HG02973 (cell line): ENCODE measurements around the gene ARSJ.
A peak's percentile ranks its signal among the peaks of the same experiment; 100 is the strongest.

ENCODE experiments used
- ATAC-seq: cut with Tn5 transposase; IDR thresholded peaks from one replicate; pipeline ENCODE4 v1.9.1; 2021; ENCODE audit warnings: moderate library complexity; ENCODE audit not compliant: unreplicated experiment

Gene ARSJ

DNA sequence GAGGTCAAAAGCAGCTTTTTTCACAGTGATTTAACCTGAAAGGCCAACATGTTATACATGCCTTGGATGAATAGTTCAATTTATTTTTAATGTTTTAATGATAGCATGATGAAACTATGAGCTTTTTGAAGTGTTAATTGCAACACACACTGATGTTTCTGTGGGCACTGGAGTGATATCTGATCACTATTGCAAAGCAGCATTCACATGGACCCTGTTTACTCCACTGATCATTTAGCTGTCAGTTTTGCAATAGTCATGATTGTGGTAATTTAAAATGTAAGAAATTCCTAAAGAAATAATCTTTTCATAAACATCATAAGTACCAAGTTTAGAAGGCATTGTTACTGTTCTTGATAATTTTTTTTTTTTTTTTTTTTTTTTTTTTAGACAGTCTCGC lies 74.1 kb downstream of the ARSJ start:
- no peak for ATAC-seq

DNA sequence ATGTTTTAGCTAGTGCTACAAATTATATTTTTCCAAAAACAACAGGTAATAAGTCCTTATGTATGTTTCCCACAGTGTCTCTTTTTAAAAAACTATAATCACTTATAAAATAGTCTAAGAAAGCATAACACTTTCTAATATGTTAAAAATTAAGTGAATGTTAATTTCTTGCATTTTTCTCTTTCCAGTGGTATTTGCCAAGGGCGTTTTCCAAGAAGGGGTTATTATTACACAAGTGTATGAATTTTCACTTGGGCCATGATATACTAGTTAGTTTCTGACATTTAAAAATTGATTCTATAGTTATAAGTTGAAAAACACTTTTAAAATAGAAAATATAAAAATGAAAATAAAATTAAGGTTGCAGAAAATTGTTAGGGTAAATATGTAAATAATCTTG lies 74.6 kb downstream of the ARSJ start:
- no peak for ATAC-seq

- ATAC-seq = no peak
These were observed 77.3 kb downstream of the ARSJ start for GRCh38 chr4:113901994-113902787.

DNA sequence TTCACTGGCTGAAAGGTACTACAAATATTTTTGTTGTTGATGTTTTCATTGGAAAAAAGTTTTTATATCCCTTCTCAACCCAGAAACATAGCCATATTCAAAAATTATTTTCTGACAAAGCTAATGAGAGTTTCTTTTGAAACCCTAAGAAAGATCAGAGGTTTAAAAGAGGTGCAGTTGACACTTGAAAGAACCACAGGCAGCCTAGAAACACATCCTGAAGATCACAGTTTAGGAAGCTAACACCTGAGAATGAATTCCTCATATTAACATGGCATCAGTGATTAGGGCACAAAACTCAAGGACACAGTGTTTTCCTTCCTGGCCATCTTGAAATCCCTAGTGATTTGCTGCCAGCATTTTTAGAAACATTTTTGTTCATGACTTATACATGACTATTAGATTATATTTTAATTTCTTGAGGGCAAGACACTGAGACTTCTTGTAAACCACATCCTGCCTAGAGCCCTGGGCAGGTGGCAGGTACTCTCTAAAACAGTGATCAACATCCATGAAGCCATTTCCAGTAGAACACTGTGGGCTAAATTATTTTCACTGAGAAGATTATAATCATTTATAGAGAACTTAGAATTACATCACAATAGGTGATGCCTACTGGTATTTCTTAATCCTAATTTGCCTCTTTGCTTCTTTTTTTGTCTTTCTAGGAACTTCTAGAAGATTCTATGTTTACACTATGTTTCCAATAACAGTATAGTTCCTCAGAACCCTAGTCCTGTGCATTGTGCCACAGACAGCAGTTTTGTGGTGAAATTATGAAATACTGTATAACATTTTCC lies 80.0 kb downstream of the ARSJ start:
- ATAC-seq = peak; percentile 94

DNA sequence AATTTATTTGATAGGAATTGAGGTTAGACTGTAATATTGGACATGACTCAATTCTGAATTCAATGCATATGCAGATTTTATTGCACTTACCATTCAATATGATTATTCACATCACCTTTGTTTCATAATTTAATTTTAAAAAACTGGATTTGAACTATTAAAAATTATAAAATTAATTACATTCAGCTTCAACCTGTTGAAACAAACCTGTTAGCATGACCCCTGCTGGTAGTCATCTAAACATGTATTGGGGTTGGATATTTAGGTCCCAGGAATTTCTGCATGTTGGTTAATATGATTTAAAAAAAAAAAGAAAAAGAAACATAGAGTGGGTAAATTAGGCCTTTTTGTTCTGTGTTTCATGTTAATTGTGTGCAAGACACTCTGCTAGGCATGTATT lies 85.9 kb downstream of the ARSJ start:
- ATAC-seq = no peak

DNA sequence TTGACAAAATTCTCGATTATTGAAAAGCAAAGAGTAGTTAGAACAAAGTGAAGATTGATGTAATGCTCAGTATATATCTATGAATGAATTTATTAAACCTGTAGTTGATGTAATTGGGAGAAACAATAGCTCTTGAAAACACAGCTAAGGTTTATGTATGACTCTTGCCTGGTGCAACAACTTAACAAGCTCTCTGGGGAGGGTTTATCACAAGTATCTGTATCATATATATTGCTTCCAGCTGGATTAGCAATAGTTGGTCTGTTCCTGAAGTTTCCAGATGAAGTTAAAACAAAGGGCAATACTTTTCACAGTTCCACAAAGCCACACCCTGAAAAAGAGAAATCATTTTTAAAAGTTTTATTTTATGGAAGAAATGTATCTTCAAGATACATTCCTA lies 91.4 kb downstream of the ARSJ start:
- ATAC-seq = no peak

DNA sequence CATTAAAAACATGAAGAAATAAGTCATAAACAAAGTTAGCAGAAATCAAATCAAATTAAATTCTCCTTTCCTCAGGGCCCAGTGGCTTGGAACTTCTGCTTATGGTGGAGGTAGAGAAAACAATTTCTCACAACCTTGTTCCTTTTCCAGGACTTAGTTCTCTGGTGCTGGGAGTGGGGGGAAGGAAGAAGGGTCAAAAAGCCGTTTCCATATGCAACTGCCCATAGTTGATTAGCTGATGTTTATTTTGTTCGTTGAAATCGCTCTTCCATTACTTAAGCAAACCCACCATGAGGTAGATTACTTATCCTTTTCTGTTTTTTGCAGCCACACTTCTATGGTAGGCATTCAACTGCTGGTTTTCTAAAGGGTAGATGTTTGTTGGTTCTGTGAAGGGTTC lies 94.2 kb downstream of the ARSJ start:
- ATAC-seq = no peak

- ATAC-seq = no peak
These were observed 94.8 kb downstream of the ARSJ start for GRCh38 chr4:113884655-113885054.

- no peak for ATAC-seq
These were observed 96.8 kb downstream of the ARSJ start for GRCh38 chr4:113882668-113883067.

- no peak for ATAC-seq
These were observed 98.2 kb downstream of the ARSJ start for GRCh38 chr4:113881256-113881655.

GRCh38 chr4:113880240-113881028 lies 99.0 kb downstream of the ARSJ start:
- ATAC-seq = no peak

DNA sequence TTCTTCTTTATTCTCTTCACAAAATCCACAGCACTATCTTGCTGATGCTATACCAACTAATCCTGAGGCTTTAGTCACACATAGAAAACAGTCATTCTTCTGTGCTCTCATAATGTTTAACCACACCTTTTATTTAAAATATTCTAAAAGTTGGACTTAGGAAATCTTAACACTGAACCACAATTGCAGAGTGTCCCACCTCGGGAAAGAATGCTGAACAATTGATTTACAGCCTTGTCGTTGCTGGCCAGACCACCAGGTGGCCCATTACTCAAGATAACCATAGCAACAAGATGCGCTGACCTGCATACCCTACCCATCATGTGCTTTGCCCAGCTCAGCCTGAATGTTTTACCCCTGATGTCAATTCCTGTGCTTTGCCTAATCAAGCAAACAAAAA lies 100.8 kb downstream of the ARSJ start:
- ATAC-seq = no peak

GRCh38 chr4:113874480-113874879 lies 105.0 kb downstream of the ARSJ start:
- no peak for ATAC-seq

GRCh38 chr4:113873508-113873907 lies 105.9 kb downstream of the ARSJ start:
- no peak for ATAC-seq

GRCh38 chr4:113872426-113873260 lies 106.8 kb downstream of the ARSJ start:
- ATAC-seq = no peak

DNA sequence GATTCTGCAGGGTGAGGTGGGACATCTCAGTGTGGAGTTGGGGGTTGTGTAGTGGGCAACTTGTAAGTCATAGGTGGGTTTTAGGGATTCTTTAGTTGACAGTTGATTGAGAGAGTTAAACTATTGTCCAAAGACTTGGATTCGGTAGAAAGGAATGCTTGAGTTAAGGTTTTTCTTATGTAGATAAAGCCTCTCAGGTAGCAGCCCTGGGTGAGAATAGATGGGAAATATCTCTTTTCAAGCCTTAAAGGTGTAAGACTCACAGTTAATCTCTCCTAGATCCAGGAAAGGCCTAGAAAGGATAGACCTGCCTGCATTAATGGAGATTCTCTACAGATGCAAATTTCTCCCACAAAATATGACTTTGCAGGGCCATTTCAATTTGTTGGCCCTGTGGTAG lies 108.4 kb downstream of the ARSJ start:
- no peak for ATAC-seq

- ATAC-seq = peak; percentile 98
These were observed 109.6 kb downstream of the ARSJ start for GRCh38 chr4:113869743-113870375.

DNA sequence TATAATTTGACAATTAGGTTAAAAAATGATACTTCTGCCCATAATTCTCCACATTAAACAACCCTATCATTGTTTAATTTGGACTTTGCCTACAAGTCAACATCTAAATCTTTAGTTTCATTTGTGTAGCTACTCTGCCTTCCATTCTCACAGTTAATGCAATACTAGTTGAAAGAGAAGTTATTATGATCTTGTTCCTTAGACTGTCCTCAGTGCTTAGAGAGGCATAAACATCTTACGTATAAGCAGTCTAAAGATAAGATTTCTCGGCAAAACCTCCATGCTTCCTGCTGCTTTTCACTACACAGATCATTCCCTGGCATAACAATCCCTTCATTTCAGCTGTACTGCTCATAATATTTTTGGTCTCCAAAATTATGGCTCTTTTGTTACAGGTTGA lies 112.8 kb downstream of the ARSJ start:
- ATAC-seq = no peak

GRCh38 chr4:113858924-113859323 lies 120.5 kb downstream of the ARSJ start:
- no peak for ATAC-seq

DNA sequence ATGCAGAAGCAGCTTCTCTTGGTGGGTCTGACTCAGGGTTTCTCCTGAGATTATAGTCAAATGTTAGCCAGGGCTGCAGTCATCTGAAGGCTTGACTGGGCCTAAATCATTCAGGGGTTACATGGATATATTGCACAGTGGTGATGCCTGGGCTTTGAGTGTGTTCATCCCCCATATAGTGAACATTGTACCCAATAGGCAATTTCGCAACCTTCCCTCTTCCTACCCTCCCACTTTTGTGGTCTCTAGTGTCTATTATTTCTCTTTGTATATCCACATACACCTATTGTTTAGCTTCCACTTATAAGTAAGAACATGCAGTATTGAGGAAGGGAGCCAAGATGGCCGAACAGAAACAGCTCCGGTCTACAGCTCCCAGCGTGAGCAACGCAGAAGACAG lies 127.6 kb downstream of the ARSJ start:
- ATAC-seq = no peak
